ENCODE data around the gene SRRM2. TPM values are rescaled to one million over a fixed set of nuclear protein-coding genes. Genes with fewer than 3 reads are reported as not detected.

Gene SRRM2
- total RNA-seq, 1 experiment from 2014 or later = 84.7 TPM

DNA sequence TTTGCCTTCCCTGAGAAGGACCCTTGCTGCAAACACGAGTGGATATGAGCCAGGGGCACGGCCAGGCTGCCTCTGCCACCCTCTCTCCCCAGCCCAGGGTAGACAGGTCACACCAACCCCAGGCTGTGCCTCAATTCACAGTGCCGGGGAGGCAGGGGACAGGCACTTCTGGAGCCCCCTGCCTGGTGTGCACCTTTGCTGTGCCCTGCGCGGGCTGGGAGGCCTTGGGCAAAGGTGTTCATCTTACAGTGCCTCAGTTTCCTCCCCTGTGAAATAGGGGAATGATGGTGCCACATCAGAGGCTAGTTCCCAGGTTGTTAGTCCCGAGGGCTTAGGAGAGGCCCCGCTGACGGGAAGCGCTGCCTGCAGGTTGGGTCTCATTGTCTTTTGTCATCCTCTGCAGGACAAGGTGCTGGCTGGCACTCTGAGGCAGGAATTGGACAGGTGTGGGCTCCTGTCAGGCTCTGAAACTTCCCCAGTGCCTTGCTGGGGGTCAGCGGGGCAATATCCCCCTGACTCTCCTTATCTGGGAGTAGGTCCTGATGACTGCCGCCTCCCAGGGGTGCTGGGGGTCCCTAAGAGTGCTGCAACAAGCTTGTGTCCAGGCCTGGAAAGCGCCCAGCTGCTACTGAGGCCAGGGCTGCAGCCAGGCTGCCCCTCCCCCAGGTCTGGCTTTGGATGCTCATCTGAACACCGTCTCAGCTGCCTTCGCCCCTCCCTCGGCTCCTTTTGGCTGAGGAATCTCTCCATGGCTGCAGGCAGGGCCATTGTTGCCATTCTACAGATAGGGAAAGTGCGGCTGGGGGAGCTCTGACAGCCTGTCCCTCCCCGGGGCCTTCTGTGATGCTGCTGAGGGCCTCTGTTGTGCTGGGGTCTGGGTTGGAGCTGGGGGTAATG lies 67.7 kb downstream of the SRRM2 start:
- DNase-seq (ENCODE audit: low read depth) = no peak

Other genes with a start within 250 kb of the SRRM2 start
- 31.9 and 42.3 TPM in 2 replicates for gene ATP6V0C, start 238.7 kb upstream of the SRRM2 start, total RNA-seq (2014; rRNA removed)
- gene AMDHD2, start 232.3 kb upstream of the SRRM2 start, total RNA-seq (2014; rRNA removed) = 54.6 and 55.9 TPM in 2 replicates
- not detected in 2 replicates for gene CEMP1, start 221.2 kb upstream of the SRRM2 start, total RNA-seq (2014; rRNA removed)
- 17.9 and 22.7 TPM in 2 replicates for gene PDPK1, start 214.6 kb upstream of the SRRM2 start, total RNA-seq (2014; rRNA removed)
- 39.8 and 40.9 TPM in 2 replicates for gene KCTD5, start 70.1 kb upstream of the SRRM2 start, total RNA-seq (2014; rRNA removed)
- 1.0 and 1.4 TPM in 2 replicates for gene PRSS27, start 32.4 kb upstream of the SRRM2 start, total RNA-seq (2014; rRNA removed)
- gene ELOB, start 24.6 kb downstream of the SRRM2 start, total RNA-seq (2014; rRNA removed) = 454 and 1,311 TPM in 2 replicates
- not detected in 2 replicates for gene PRSS33, start 34.9 kb downstream of the SRRM2 start, total RNA-seq (2014; rRNA removed)
- not detected in 2 replicates for gene PRSS41, start 45.8 kb downstream of the SRRM2 start, total RNA-seq (2014; rRNA removed)
- gene PRSS21, start 64.6 kb downstream of the SRRM2 start, total RNA-seq (2014; rRNA removed) = not detected in 2 replicates
- gene ZG16B, start 77.7 kb downstream of the SRRM2 start, total RNA-seq (2014; rRNA removed) = not detected in 2 replicates
- gene PRSS22, start 105.5 kb downstream of the SRRM2 start, total RNA-seq (2014; rRNA removed) = not detected in 2 replicates
- 70.2 and 79.7 TPM in 2 replicates for gene FLYWCH2, start 130.6 kb downstream of the SRRM2 start, total RNA-seq (2014; rRNA removed)
- 38.6 and 43.4 TPM in 2 replicates for gene FLYWCH1, start 159.3 kb downstream of the SRRM2 start, total RNA-seq (2014; rRNA removed)
- gene KREMEN2, start 211.6 kb downstream of the SRRM2 start, total RNA-seq (2014; rRNA removed) = 1.5 and 1.7 TPM in 2 replicates
- 32.1 and 35.3 TPM in 2 replicates for gene PAQR4, start 216.7 kb downstream of the SRRM2 start, total RNA-seq (2014; rRNA removed)
- gene PKMYT1, start 227.8 kb downstream of the SRRM2 start, total RNA-seq (2014; rRNA removed) = 73.1 and 91.4 TPM in 2 replicates